Smooth muscle cell of the brain vasculature (primary cell): ENCODE results near the gene CD48.

ENCODE experiments used
- DNase-seq: peaks from one replicate; pipeline ENCODE4 v3.0.0-alpha.2; 2012; ENCODE audit warnings: low read depth, low spot score

The CD48 gene, protein sequence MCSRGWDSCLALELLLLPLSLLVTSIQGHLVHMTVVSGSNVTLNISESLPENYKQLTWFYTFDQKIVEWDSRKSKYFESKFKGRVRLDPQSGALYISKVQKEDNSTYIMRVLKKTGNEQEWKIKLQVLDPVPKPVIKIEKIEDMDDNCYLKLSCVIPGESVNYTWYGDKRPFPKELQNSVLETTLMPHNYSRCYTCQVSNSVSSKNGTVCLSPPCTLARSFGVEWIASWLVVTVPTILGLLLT

DNA sequence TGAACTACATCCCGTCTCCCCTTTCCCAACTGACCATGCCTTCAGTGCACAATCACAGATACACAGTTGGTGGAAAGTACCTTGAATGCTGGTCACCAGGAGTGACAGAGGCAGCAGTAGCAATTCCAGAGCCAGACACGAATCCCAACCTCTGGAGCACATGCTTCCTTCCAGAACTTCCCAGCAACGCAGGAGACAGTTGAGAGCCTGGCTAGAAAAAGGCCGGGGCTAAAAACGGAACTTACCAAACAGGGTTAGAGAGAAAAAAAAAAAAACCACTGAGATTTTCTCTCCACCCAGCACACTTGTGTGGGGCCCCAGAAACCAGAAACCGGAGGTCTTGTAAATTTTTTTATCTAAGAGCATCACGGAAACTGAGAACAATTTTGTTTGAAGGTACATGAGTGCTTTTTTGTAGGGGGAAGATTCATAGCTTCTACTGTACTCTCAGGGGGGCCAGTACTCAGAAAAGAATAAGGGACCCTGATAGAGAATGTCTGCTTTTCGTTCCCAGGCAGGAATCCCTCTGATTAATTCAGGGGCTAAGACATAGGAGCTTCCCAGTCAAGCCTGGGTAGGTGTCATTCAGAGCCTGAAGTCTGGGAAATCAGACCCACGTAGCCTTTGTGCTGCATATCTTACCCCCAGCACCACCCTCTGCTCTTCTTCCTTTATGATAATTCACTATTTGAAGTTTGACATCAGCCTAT lies at the start of gene CD48:
TSS of gene CD48 (minus strand) at position 221 of the 710 bp plus-strand sequence. CDS start at position 162, 59 bp downstream.
- no peak for DNase-seq

DNA sequence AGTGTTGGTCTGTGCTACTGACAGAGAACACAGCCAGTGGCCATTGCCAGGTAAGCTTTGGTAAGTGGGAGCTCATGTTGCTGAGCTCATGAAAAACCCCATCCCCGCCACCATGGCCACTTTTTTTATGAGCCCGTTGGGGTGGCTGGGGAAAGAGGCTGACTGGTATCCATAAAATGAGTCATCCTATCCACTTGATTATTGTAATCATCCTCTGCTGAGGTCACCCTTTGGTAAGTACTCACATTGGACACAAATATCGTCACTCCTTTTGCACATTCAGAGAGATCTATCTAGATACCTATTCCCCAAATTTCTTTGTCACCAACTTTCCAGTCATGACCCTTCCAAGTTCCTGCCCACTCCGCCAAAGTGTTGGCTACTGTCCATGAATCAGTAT lies 49.4 kb upstream of the CD48 start:
- no peak for DNase-seq

GRCh38 chr1:160759740-160760139 lies 48.1 kb upstream of the CD48 start:
- DNase-seq: no peak

GRCh38 chr1:160758521-160758920 lies 46.9 kb upstream of the CD48 start:
- no peak for DNase-seq

DNA sequence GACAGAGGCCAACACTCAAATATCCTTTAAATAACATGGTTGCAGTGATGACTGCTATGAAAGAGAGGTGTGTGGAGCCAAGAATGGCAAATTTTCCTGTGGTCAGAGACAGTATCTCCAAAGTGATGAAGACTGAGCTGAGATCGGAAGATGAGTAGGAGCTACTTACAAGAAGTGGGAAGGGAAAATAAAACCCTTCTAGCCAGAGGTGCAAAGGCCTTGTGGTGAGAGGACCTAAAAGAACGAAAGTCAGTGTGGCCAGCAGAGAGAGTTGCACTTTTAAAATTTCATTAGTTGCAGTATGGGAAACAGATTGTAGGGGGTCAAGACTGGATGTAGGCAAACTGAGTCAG lies 45.2 kb upstream of the CD48 start:
- DNase-seq: no peak

- DNase-seq: no peak
Measured at GRCh38 chr1:160755911-160756848, 44.6 kb upstream of the CD48 start.

- no peak for DNase-seq
Measured at GRCh38 chr1:160755461-160755860, 43.8 kb upstream of the CD48 start.

DNA sequence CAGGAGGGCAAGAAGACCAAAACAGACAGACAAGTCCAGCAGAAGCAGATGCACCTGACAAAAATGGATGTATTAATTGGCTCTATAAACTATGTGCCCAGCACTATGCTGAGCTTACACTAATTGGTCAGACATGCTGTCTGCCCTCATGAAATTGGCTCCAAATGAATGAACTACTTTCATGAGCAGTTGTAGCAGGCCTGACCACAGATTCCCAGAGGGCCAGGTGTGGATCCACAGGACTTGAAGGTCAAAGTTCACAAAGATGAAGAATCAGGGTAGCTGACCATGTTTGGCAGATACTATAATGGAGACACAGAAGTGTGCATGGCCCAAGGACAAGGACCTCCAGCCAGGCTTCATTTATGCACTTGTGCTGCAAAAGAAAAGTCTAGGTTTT lies 42.0 kb upstream of the CD48 start:
- no peak for DNase-seq

DNA sequence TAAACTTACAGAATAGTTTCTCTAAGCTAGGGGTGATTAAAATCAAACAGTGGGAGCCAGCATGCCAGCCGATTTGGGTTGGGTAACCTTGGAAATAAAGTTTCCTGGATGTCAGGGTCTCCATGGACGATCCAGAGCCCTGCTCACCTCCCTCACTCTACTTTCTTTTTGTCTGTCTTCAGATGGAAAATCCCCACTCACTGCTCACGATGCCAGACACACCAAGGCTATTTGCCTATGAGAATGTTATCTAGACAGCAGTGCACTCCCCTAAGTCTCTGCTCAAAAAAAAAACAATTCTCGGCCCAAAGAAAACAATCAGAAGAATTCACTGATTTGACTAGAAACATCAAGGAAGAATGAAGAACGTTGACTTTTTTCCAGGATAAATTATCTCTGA lies 41.3 kb upstream of the CD48 start:
- DNase-seq: no peak

DNA sequence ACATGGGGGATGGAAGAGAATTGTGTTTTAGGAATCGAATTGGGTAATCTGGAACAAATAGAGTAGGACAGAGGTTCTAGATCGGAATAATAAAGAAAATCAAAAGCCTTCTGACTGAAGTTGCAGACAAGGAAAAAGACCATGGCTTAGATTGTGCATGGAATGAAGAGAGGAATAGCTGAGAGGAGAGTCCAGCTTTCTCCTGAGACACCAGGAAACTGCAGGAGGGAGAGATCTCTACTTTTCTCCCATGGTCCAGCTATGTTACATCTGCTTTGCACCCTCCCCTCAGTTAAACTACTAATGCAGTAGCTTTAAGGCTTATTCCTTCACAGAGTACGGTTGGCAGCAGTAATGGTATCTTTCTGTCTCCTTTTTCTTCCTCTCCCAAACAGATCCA lies 40.8 kb upstream of the CD48 start:
- DNase-seq: no peak

DNA sequence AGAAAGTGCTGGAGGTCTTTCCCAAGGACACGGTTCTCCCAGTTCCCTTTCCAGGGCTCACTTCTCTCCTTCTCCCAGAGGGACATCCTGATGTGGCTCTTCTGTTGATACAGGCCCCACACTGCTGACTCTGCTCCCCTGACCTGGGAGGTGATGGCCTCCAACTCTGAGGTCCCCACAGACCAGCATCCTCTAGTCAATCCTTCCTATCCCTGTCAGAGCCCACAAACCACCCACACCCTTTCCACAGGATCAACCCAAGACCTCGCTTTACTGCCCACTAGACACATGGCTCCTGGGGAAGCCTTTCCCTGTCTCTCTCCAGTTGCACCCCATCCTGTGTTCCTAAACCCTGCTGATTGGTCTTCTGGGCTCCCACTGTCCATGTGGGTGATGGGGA lies 39.0 kb upstream of the CD48 start:
- DNase-seq: no peak

DNA sequence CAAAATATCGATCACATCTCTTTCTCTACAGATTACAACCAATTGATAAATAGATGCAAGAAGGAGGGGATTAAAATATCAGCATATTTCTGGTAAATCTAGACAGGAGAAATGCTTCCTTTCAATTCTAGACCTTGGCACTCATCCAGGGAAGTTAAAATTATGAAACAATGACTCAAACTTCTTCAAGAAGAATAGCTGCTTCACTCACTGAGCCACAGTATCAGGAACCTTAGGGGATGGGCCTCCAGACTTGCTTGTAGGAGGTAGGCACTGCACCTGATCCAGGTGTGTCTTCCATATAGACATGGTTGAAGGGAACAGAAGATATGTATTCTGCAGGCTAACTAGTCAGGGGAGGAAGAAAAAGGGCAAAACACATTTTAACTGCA lies 37.3 kb upstream of the CD48 start:
- DNase-seq: no peak

DNA sequence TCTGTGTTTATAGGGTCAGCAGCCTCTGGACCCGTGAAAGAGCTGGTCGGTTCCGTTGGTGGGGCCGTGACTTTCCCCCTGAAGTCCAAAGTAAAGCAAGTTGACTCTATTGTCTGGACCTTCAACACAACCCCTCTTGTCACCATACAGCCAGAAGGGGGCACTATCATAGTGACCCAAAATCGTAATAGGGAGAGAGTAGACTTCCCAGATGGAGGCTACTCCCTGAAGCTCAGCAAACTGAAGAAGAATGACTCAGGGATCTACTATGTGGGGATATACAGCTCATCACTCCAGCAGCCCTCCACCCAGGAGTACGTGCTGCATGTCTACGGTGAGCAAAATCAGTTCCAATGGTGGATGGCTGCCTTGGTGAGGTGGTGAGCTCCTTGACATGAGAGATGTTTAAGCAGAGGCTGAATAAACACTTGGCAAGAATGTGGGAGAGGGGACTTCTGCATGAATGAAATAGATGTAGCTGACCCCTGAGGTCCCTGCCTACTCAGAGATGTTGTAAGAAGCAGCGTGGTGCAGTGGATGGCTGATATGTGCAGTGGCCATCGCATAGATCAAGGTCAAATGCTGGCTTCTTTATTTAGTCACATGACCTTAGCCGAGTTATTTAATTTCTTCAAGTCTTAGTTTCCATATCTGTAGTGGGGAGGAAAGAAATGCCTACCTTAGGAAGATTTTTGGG lies 36.7 kb upstream of the CD48 start:
- no peak for DNase-seq

DNA sequence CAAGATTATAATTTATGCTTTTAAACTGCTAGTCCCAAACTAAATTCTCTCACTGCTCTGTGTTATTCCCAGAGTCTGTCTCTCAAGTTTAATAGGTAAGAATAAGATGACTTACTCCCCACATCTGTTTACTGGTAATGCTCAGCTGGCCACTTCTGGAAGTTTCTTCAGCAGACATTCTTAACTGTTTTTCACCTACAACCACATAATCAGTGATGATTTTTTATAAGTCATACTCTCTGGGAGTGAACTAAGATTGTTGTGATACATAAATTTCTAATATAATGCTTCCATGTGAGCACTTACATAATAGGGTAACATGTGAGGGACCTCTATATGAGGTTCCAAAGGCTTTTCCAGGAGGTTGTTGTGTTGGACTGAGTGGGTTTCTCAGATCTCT lies 36.1 kb upstream of the CD48 start:
- no peak for DNase-seq

DNA sequence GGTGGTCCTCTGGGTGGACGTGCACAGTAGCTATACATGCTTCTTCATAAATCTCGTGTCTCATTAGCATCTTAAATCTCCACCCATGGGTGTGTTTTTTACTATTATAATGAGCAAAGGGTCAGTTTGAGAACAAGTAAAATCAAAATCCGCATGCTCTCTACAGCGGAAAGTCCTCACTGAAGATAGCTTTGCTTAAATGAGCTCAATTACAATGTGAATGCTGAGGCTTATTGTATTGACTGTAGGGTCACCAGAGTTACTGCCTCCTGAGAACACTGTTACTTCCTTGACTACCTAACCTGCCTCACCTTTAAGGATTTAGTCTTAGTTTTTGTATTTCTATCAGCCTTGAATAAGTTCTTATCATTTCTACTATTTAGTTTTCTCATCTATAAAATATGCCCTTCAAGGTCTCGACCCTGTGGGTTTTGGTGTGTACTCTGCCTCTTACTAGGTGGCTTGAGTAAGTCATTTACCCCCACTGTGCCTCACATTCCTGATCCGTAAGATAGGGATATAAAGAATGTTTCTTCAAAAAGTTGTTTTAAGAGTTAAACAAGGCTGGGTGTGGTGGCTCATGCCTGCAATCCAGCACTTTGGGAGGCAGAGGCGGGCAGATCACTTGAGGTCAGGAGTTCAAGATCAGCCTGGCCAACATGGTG lies 35.3 kb upstream of the CD48 start:
- DNase-seq: no peak

- DNase-seq: no peak
Measured at GRCh38 chr1:160745551-160745950, 33.9 kb upstream of the CD48 start.

GRCh38 chr1:160744852-160745520 lies 33.4 kb upstream of the CD48 start:
- no peak for DNase-seq

DNA sequence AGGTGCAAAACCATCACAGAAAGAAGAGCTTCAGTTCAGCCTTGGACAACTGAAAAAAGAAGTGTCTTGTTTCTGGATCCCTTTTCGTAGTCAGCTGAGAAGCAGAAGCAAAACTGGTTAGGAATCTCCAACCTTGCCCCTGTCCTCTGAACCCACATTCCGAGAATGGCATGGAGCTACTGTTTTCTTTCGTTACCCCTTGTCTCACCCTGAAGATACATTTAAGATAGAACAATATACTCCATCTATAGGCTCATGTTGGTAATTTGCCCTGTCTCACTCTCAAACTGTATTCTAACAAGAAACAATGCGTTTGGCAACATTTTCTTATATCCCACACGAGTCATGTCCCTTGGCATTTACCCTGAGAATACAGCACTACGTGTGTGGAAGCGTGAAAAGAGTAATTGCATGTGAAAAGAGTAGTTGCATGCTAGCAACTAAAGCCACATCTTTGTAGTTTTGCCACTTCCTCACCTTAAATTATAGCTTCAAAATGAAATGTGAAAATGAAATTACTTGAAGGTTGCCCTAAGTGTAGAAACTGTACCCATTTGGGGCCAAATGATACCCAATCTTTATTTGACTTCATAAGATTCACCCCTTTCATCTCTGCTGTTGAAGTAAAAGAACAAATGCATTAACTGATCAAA lies 32.7 kb upstream of the CD48 start:
- no peak for DNase-seq

DNA sequence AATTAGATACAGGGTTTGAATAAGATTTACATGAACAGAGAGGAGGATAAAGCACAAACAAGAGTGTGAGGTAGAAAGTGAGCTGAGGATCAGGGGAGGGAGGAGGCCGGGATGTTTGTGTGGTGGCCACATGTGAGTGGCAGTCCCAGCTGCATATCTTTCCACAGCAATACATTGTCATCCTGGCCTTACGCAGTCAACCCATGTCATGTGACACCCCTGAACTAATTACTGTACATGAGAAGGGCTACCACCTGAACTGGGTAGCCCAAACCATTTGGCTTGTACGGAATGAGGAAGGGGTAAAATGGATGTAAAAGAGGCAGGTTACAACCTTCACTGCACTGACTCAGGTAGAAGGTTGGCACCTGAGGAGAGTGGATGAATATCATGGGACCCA lies 31.6 kb upstream of the CD48 start:
- DNase-seq: no peak

DNA sequence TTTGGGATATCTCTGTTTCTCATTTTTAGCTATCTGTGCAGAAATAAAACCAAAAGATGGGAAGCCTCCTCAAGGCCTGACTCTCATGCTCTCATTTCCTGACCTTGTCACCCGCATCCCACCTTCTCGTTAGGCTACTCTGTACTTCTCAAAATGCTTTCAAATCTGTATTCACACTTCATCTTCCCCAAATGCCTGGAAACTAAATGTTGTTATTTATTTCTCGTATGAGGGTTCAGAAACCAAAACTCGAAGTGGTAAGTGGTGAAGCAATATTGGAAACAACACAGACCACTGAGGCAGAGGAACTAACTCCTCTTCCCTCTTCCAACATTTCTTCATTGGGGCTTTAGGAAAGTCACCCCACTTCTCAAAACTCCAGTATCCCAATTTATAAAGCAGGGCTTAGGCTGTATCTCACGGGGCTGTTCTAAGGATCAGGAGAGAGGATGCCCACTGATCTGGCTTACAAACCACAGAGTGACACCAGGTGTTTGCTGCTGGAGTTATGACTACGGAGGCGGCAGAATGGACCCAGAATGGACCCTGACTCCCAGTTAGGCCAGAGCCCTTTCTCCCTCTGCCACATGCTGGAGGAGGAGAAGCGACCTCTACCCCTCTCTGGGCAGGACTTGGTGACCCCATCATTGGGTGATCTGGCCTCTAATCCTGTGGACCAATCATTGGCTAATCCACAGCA lies 31.0 kb upstream of the CD48 start:
- DNase-seq: no peak
